ENCODE results near the gene PERCC1. TPM values are rescaled to one million over a fixed set of nuclear protein-coding genes. Genes with fewer than 3 reads are reported as not detected.
"Not testable (repeated sequence)": the region's sequence is repeated elsewhere in the genome, so short reads cannot be mapped to it uniquely, and the experiment has no call there.

Gene PERCC1
- total and polyA plus RNA-seq, 2 experiments from 2014 or later: 0.18 TPM; not detected in 1

- no peaks in the 10 kb centered on the region for H3K27me3 ChIP-seq
- no peaks in the 10 kb centered on the region for H3K9me3 ChIP-seq (ENCODE audit: low read depth)
- peaks cover 4% of the 10 kb centered on the region for H3K4me1 ChIP-seq (ENCODE audit: low read depth)
- H3K4me3 ChIP-seq: peak overlapping the region; percentile 48
- no peaks in the 10 kb centered on the region for H3K36me3 ChIP-seq
- H3K27ac ChIP-seq: peak overlapping the region; percentile 83
- TF ChIP-seq CTCF (IDR thresholded peaks at IDR 0.05; ENCODE audit: low read depth, low read length): no peak
- no peak for DNase-seq (ENCODE audit: low read depth in 1 of 2, low spot score in 1 of 2)
These were observed 44.8 kb downstream of the PERCC1 start for GRCh38 chr16:1475552-1476114.

DNA sequence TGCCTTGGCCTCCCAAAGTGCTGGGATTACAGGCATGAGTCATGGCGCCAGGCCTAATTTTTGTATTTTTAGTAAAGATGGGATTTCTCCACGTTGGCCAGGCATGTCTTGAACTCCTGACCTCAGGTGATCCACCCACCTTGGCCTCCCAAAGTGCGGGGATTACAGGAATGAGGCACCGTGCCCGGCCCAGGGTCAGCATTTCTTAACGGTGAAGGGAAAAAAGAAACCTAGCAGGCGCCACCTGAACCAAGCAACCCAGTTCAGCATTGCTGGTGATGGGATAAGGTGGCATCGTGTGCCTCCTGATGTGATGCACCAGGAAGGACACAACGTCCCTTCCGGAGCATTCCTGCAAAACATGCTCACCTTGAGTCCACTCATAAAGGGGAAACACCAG is 46.2 kb downstream of the PERCC1 start:
- DNase-seq (ENCODE audit: low read depth in 1 of 2, low spot score in 1 of 2): no peak
- H3K9me3 ChIP-seq (ENCODE audit: low read depth): no peaks in the 10 kb centered on the region
- no peak overlapping the region for H3K27ac ChIP-seq
- TF ChIP-seq CTCF (IDR thresholded peaks at IDR 0.05; ENCODE audit: low read depth, low read length): no peak
- peaks cover 7% of the 10 kb centered on the region for H3K27me3 ChIP-seq
- no peak overlapping the region for H3K4me3 ChIP-seq
- H3K36me3 ChIP-seq: no peaks in the 10 kb centered on the region
- peaks cover 4% of the 10 kb centered on the region for H3K4me1 ChIP-seq (ENCODE audit: low read depth)

DNA sequence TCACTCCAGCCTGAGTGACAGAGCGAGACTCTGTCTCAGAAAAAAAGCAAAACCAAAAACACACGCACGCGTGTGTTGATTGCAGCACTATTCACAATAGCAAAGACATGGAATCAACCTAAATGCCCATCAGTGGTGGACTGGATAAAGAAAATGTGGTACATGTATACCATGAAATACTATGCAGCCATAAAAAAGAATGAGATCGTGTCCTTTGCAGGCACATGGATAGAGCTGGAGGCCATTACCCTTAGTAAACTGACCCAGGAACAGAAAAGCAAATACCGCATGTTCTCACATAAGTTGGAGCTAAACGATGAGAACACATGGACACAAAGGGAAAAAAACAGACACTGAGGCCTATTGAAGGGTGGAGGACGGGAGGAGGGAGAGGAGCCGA is 48.1 kb downstream of the PERCC1 start:
- H3K4me1 ChIP-seq (ENCODE audit: low read depth); DNase-seq (ENCODE audit: low read depth in 1 of 2, low spot score in 1 of 2); H3K4me3 ChIP-seq; H3K27ac ChIP-seq; H3K9me3 ChIP-seq (ENCODE audit: low read depth); H3K36me3 ChIP-seq: not testable (repeated sequence)
- peaks cover 20% of the 10 kb centered on the region for H3K27me3 ChIP-seq

- H3K27ac ChIP-seq: no peak overlapping the region
- no peaks in the 10 kb centered on the region for H3K4me1 ChIP-seq (ENCODE audit: low read depth)
- H3K36me3 ChIP-seq: no peaks in the 10 kb centered on the region
- no peaks in the 10 kb centered on the region for H3K9me3 ChIP-seq (ENCODE audit: low read depth)
- H3K4me3 ChIP-seq: no peak overlapping the region
- H3K27me3 ChIP-seq: peaks cover 27% of the 10 kb centered on the region
- DNase-seq (ENCODE audit: low read depth in 1 of 2, low spot score in 1 of 2): no peak
- no peak for TF ChIP-seq CTCF (IDR thresholded peaks at IDR 0.05; ENCODE audit: low read depth, low read length)
These were observed 51.3 kb downstream of the PERCC1 start for GRCh38 chr16:1481906-1482835.

Other genes starting within 250 kb of the PERCC1 start
- not detected in 2 replicates for gene TPSG1, start 205.8 kb upstream of the PERCC1 start, total RNA-seq
- gene TPSG1, start 205.8 kb upstream of the PERCC1 start, polyA plus RNA-seq: 0.77 and 0.81 TPM in 2 replicates
- gene TPSB2, start 200.9 kb upstream of the PERCC1 start, total RNA-seq: not detected in 2 replicates
- not detected in 2 replicates for gene TPSB2, start 200.9 kb upstream of the PERCC1 start, polyA plus RNA-seq
- not detected in 2 replicates for gene TPSAB1, start 190.4 kb upstream of the PERCC1 start, total RNA-seq
- gene TPSAB1, start 190.4 kb upstream of the PERCC1 start, polyA plus RNA-seq: not detected in 2 replicates
- gene TPSD1, start 175.0 kb upstream of the PERCC1 start, total RNA-seq: not detected in 2 replicates
- not detected in 2 replicates for gene TPSD1, start 175.0 kb upstream of the PERCC1 start, polyA plus RNA-seq
- 75.4 and 81.4 TPM in 2 replicates for gene UBE2I, start 121.4 kb upstream of the PERCC1 start, total RNA-seq
- 156 and 157 TPM in 2 replicates for gene UBE2I, start 121.4 kb upstream of the PERCC1 start, polyA plus RNA-seq
- gene BAIAP3, start 97.4 kb upstream of the PERCC1 start, total RNA-seq: 7.4 and 8.1 TPM in 2 replicates
- 2.7 and 7.7 TPM in 2 replicates for gene BAIAP3, start 97.4 kb upstream of the PERCC1 start, polyA plus RNA-seq
- 119 and 125 TPM in 2 replicates for gene TSR3, start 79.2 kb upstream of the PERCC1 start, total RNA-seq
- 157 and 173 TPM in 2 replicates for gene TSR3, start 79.2 kb upstream of the PERCC1 start, polyA plus RNA-seq
- gene GNPTG, start 79.1 kb upstream of the PERCC1 start, total RNA-seq: 60.3 and 62.7 TPM in 2 replicates
- 42.5 and 57.0 TPM in 2 replicates for gene GNPTG, start 79.1 kb upstream of the PERCC1 start, polyA plus RNA-seq
- 19.5 and 35.7 TPM in 2 replicates for gene UNKL, start 16.4 kb upstream of the PERCC1 start, total RNA-seq
- gene UNKL, start 16.4 kb upstream of the PERCC1 start, polyA plus RNA-seq: 16.5 and 20.5 TPM in 2 replicates
- gene UQCC4, start 10.3 kb upstream of the PERCC1 start, total RNA-seq: 14.3 and 18.6 TPM in 2 replicates
- 24.6 and 36.2 TPM in 2 replicates for gene UQCC4, start 10.3 kb upstream of the PERCC1 start, polyA plus RNA-seq
- gene CCDC154, start 13.5 kb downstream of the PERCC1 start, total RNA-seq: 0.32 and 1.5 TPM in 2 replicates
- 0.49 and 0.64 TPM in 2 replicates for gene CCDC154, start 13.5 kb downstream of the PERCC1 start, polyA plus RNA-seq
- gene CLCN7, start 44.0 kb downstream of the PERCC1 start, total RNA-seq: 50.1 and 86.2 TPM in 2 replicates
- gene CLCN7, start 44.0 kb downstream of the PERCC1 start, polyA plus RNA-seq: 47.0 and 57.6 TPM in 2 replicates
- gene PTX4, start 57.9 kb downstream of the PERCC1 start, total RNA-seq: 0.30 and 0.49 TPM in 2 replicates
- not detected in 2 replicates for gene PTX4, start 57.9 kb downstream of the PERCC1 start, polyA plus RNA-seq
- gene TELO2, start 62.3 kb downstream of the PERCC1 start, total RNA-seq: 48.2 and 51.6 TPM in 2 replicates
- gene TELO2, start 62.3 kb downstream of the PERCC1 start, polyA plus RNA-seq: 50.7 and 58.7 TPM in 2 replicates
- 0.39 and 0.83 TPM in 2 replicates for gene TMEM204, start 102.6 kb downstream of the PERCC1 start, total RNA-seq
- 0.44 and 1.6 TPM in 2 replicates for gene TMEM204, start 102.6 kb downstream of the PERCC1 start, polyA plus RNA-seq
- 40.4 and 48.9 TPM in 2 replicates for gene IFT140, start 181.0 kb downstream of the PERCC1 start, total RNA-seq
- gene IFT140, start 181.0 kb downstream of the PERCC1 start, polyA plus RNA-seq: 23.8 and 31.9 TPM in 2 replicates
- 13.1 and 15.3 TPM in 2 replicates for gene CRAMP1, start 181.3 kb downstream of the PERCC1 start, total RNA-seq
- 7.7 and 10.3 TPM in 2 replicates for gene CRAMP1, start 181.3 kb downstream of the PERCC1 start, polyA plus RNA-seq
- gene JPT2, start 247.2 kb downstream of the PERCC1 start, total RNA-seq: 34.5 and 45.1 TPM in 2 replicates
- 10.0 and 10.6 TPM in 2 replicates for gene JPT2, start 247.2 kb downstream of the PERCC1 start, polyA plus RNA-seq

All from cardiac muscle cell (in vitro differentiated cells and primary cell).